Neural progenitor cell (in vitro differentiated cells): ENCODE data around the gene UNC13C. TPM values are rescaled to one million over a fixed set of nuclear protein-coding genes. Genes with fewer than 3 reads are reported as not detected.

Experiments
- DNase-seq: peaks from one replicate; pipeline ENCODE4 v3.0.0-alpha.2; 2016; ENCODE audit warnings: low spot score
- H2AFZ ChIP-seq: fragments of 200-600 bp; sonication (generic); replicated peaks from 2 replicates; pipeline ENCODE4 v1.6.1; 2016; ENCODE audit warnings: antibody characterized with exemption
- H3F3A ChIP-seq: fragments of 200-600 bp; sonication (generic); 2 replicates; pipeline ENCODE4 v1.6.1; 2016; ENCODE audit warnings: antibody characterized with exemption, low read depth
- H3K27ac ChIP-seq: fragments of 200-600 bp; sonication (generic); 2 replicates; pipeline ENCODE4 v1.5.1; 2016; ENCODE audit warnings: mild to moderate bottlenecking
- H3K27me3 ChIP-seq: fragments of 200-600 bp; sonication (generic); 2 replicates; pipeline ENCODE4 v1.6.1; 2016; ENCODE audit warnings: mild to moderate bottlenecking, moderate library complexity
- H3K36me3 ChIP-seq: fragments of 200-600 bp; sonication (generic); 2 replicates; pipeline ENCODE4 v1.5.1; 2016
- H3K4me1 ChIP-seq: fragments of 200-600 bp; sonication (generic); 2 replicates; pipeline ENCODE4 v1.6.1; 2016; ENCODE audit warnings: mixed run types
- H3K4me2 ChIP-seq: fragments of 200-600 bp; sonication (generic); 2 replicates; pipeline ENCODE4 v1.6.1; 2016
- H3K4me3 ChIP-seq: fragments of 200-600 bp; sonication (generic); 2 replicates; pipeline ENCODE4 v1.5.1; 2016
- H3K79me2 ChIP-seq: fragments of 200-600 bp; sonication (generic); 2 replicates; pipeline ENCODE4 v1.6.1; 2016; ENCODE audit warnings: low read depth
- H3K9ac ChIP-seq: fragments of 200-600 bp; sonication (generic); 2 replicates; pipeline ENCODE4 v1.6.1; 2016
- H3K9me3 ChIP-seq: fragments of 200-600 bp; sonication (generic); 2 replicates; pipeline ENCODE4 v1.5.1; 2016; ENCODE audit warnings: low read depth
- H4K20me1 ChIP-seq: fragments of 200-600 bp; sonication (generic); 2 replicates; pipeline ENCODE4 v1.6.1; 2016; ENCODE audit warnings: low read depth
- H3K27ac Mint-ChIP-seq: 3 replicates; pipeline ENCODE4 v1.8.0; 2021; ENCODE audit warnings: mixed read lengths
- H3K27me3 Mint-ChIP-seq: 2 replicates; pipeline ENCODE4 v1.8.0; 2022; ENCODE audit warnings: low read depth, mild to moderate bottlenecking, inconsistent platforms, moderate library complexity, mixed read lengths; ENCODE audit not compliant: insufficient read depth
- H3K36me3 Mint-ChIP-seq: 3 replicates; pipeline ENCODE4 v1.8.0; 2021; ENCODE audit warnings: mixed read lengths
- H3K4me1 Mint-ChIP-seq: 3 replicates; pipeline ENCODE4 v1.8.0; 2021; ENCODE audit warnings: mixed read lengths
- H3K4me3 Mint-ChIP-seq: 3 replicates; pipeline ENCODE4 v1.8.0; 2021; ENCODE audit warnings: mild to moderate bottlenecking, moderate library complexity, mixed read lengths
- H3K9me3 Mint-ChIP-seq: 3 replicates; pipeline ENCODE4 v1.8.0; 2020; ENCODE audit warnings: mixed read lengths
- EZH2 ChIP-seq: fragments of 200-600 bp; sonication (generic); IDR thresholded peaks from 2 replicates; pipeline ENCODE4 v1.6.1; 2017; ENCODE audit warnings: antibody characterized with exemption, mild to moderate bottlenecking, moderate library complexity
- EZH2phosphoT487 ChIP-seq: fragments of 200-600 bp; sonication (generic); IDR thresholded peaks from 2 replicates; pipeline ENCODE4 v1.6.1; 2017; ENCODE audit warnings: antibody characterized with exemption
- total RNA-seq: library from RNA; depleted of rRNA; stranded (reverse); fragments of >200 nt; gene quantifications from 2 replicates; pipeline ENCODE4 v1.2.3, GENCODE V29; 2015; ENCODE audit warnings: low replicate concordance
- TF ChIP-seq, protein P1 (sequence below): fragments of 200-600 bp; sonication (generic); IDR thresholded peaks from 2 replicates; pipeline ENCODE4 v1.5.1; 2017; ENCODE audit warnings: antibody characterized with exemption, mild to moderate bottlenecking

Gene UNC13C
- total RNA-seq, 1 donor from 2014 or later, result not detected

GRCh38 chr15:53974121-53974520 is 4.1 kb upstream of the UNC13C start:
- Mint-ChIP-seq H3K27ac (no peak overlapping the region), H3K4me1 (peaks cover 11% of the 10 kb centered on the region), H3K9me3 (no peaks in the 10 kb centered on the region), H3K27me3 (peaks cover 10% of the 10 kb centered on the region), H3K4me3 (no peak overlapping the region), H3K36me3 (no peaks in the 10 kb centered on the region)
- Histone ChIP-seq H3K27ac (no peak overlapping the region), H4K20me1 (no peaks in the 10 kb centered on the region), H3K79me2 (no peaks in the 10 kb centered on the region), H3K4me3 (no peak overlapping the region), H2AFZ (no peak overlapping the region), H3K4me1 (no peaks in the 10 kb centered on the region), H3K36me3 (no peaks in the 10 kb centered on the region), H3K27me3 (peaks cover 18% of the 10 kb centered on the region), H3K9ac (no peak overlapping the region), H3K9me3 (peaks cover 10% of the 10 kb centered on the region), H3F3A (no peaks in the 10 kb centered on the region), H3K4me2 (no peak overlapping the region)
- TF ChIP-seq, protein P1, sequence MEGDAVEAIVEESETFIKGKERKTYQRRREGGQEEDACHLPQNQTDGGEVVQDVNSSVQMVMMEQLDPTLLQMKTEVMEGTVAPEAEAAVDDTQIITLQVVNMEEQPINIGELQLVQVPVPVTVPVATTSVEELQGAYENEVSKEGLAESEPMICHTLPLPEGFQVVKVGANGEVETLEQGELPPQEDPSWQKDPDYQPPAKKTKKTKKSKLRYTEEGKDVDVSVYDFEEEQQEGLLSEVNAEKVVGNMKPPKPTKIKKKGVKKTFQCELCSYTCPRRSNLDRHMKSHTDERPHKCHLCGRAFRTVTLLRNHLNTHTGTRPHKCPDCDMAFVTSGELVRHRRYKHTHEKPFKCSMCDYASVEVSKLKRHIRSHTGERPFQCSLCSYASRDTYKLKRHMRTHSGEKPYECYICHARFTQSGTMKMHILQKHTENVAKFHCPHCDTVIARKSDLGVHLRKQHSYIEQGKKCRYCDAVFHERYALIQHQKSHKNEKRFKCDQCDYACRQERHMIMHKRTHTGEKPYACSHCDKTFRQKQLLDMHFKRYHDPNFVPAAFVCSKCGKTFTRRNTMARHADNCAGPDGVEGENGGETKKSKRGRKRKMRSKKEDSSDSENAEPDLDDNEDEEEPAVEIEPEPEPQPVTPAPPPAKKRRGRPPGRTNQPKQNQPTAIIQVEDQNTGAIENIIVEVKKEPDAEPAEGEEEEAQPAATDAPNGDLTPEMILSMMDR, result no peak
- no peak for TF ChIP-seq EZH2
- TF ChIP-seq EZH2phosphoT487, result no peak
- no peak for DNase-seq

- Histone ChIP-seq H3K36me3 (no peaks in the 10 kb centered on the region), H2AFZ (no peak overlapping the region), H3K9ac (no peak overlapping the region), H3K4me1 (no peaks in the 10 kb centered on the region), H3K27ac (no peak overlapping the region), H3K9me3 (peaks cover 10% of the 10 kb centered on the region), H3K4me3 (no peak overlapping the region), H3K4me2 (no peak overlapping the region), H3K27me3 (peaks cover 23% of the 10 kb centered on the region), H3F3A (no peaks in the 10 kb centered on the region), H4K20me1 (no peaks in the 10 kb centered on the region), H3K79me2 (no peaks in the 10 kb centered on the region)
- Mint-ChIP-seq H3K9me3 (no peaks in the 10 kb centered on the region), H3K4me3 (no peak overlapping the region), H3K36me3 (no peaks in the 10 kb centered on the region), H3K4me1 (peaks cover 11% of the 10 kb centered on the region), H3K27ac (no peak overlapping the region), H3K27me3 (peaks cover 10% of the 10 kb centered on the region)
- TF ChIP-seq EZH2, result no peak
- TF ChIP-seq, protein P1, result no peak
- no peak for TF ChIP-seq EZH2phosphoT487
- no peak for DNase-seq
These were observed 3.4 kb upstream of the UNC13C start for GRCh38 chr15:53974813-53975212.

DNA sequence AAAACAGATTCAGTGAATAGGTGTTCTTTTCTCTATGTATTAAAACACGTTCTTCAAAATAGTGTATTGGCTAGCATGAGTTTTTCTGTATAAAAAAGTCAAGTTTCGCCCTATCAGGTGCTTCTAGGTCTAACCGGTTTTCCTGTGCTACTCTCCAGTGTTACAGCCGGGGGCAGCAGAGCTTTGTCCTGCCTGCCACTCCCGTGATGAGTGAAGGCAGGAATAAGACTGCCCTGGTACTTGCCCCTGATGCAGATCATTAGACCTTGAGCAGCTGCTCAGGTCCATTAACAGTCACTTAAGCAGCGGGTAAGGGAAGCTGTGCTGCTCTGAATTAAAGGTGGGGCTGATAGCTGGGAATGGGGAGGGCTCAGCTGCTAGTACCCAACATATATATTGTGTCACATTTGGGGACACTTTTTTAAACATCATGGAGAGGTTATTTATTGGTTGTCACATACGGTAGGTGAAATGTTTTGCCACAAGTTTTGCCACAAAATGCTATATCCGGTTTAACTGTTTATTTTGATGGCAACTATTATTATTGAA is 1.3 kb upstream of the UNC13C start:
- Mint-ChIP-seq H3K27ac (no peak overlapping the region), H3K9me3 (no peaks in the 10 kb centered on the region), H3K4me1 (peaks cover 11% of the 10 kb centered on the region), H3K36me3 (no peaks in the 10 kb centered on the region), H3K27me3 (peaks cover 10% of the 10 kb centered on the region), H3K4me3 (peak overlapping the region; percentile 46)
- no peaks in the 10 kb centered on the region for H3K4me1 ChIP-seq
- no peak for TF ChIP-seq EZH2
- TF ChIP-seq, protein P1, result peak; percentile 38
- DNase-seq, result peak; percentile 28
- H3K27me3 ChIP-seq, result peaks cover 23% of the 10 kb centered on the region
- H4K20me1 ChIP-seq, result no peaks in the 10 kb centered on the region
- H3K9ac ChIP-seq, result no peak overlapping the region
- no peak overlapping the region for H2AFZ ChIP-seq
- no peak overlapping the region for H3K27ac ChIP-seq
- no peaks in the 10 kb centered on the region for H3K79me2 ChIP-seq
- H3K4me2 ChIP-seq, result no peak overlapping the region
- H3K36me3 ChIP-seq, result no peaks in the 10 kb centered on the region
- peaks cover 8% of the 10 kb centered on the region for H3K9me3 ChIP-seq
- H3F3A ChIP-seq, result no peaks in the 10 kb centered on the region
- H3K4me3 ChIP-seq, result no peak overlapping the region
